K562 (cell line): Measurements from ENCODE around the gene CEP95. TPM values are rescaled to one million over a fixed set of nuclear protein-coding genes. Genes with fewer than 3 reads are reported as not detected.

ENCODE experiments used
- ATAC-seq: fragments of 200-7000 bp; cut with Tn5 transposase; 3 replicates; pipeline ENCODE4 v1.9.1; 2020; ENCODE audit warnings: moderate library complexity
- BruUV-seq: library from RNA; stranded (reverse); fragments of 400-500 nt; replicated peaks from 2 replicates; lab custom pipeline; 2021; lab: Mats Ljungman, UMichigan
- CTCF ChIA-PET: fragments of 300-600 bp; formaldehyde crosslinking; extraction: SDS; loops from one replicate; lab custom pipeline; 2021; ENCODE audit warnings: low intra/inter-chr PET ratio; lab: Yijun Ruan, JAX
- POLR2A ChIA-PET: fragments of 300-600, 350-650 bp; sonication (Branson Sonifier 250); formaldehyde crosslinking; extraction: SDS; loops from one replicate; lab custom pipeline; 2021; ENCODE audit warnings: antibody characterized with exemption, inconsistent platforms; lab: Yijun Ruan, JAX
- DNase-seq, 4 experiments: peaks; one replicate each; pipeline versions ENCODE4 v3.0.0 to v3.0.0-alpha.2; 2011 to 2018; ENCODE audit warnings: low spot score in 3 of 4, mixed read lengths in 3 of 4; ENCODE audit errors: extremely low read depth in 1 of 4
- FAIRE-seq: peaks from 2 replicates; lab custom pipeline; 2011; peaks lifted over from hg19 to GRCh38; lab: Jason Lieb, UNC
- H2AFZ ChIP-seq: 2 replicates; pipeline ENCODE4 v1.6.0; 2011; ENCODE audit warnings: low read depth, low read length, control low read depth, inconsistent platforms
- H3K27ac ChIP-seq: fragments of 200-600 bp; 3 replicates; pipeline ENCODE4 v1.8.0; 2011; ENCODE audit warnings: low read depth, mild to moderate bottlenecking, control low read depth, inconsistent platforms, low read length, moderate library complexity, mixed read lengths; ENCODE audit errors: extremely low read depth
- H3K27me3 ChIP-seq, 2 experiments: fragments of 300-600 bp in 1 of 2; 2 replicates in 1 of 2; 3 replicates in 1 of 2; pipeline versions ENCODE4 v1.6.0 to v1.8.0; 2011; ENCODE audit warnings: inconsistent platforms in 2 of 2, low read length in 2 of 2, mild to moderate bottlenecking in 1 of 2, mixed read lengths in 1 of 2, moderate library complexity in 1 of 2; ENCODE audit not compliant: control insufficient read depth in 2 of 2, insufficient read depth in 2 of 2
- H3K36me3 ChIP-seq: fragments of 300-600 bp; 3 replicates; pipeline ENCODE4 v1.8.0; 2011; ENCODE audit warnings: mild to moderate bottlenecking, low read length, inconsistent platforms; ENCODE audit not compliant: control insufficient read depth, insufficient read depth
- H3K4me1 ChIP-seq, 2 experiments: fragments of 200-600 bp in 1 of 2; replicated peaks in 1 of 2; 2 replicates in 1 of 2; 3 replicates in 1 of 2; pipeline versions ENCODE4 v1.5.1 to v1.8.0; 2011; ENCODE audit warnings: inconsistent platforms in 2 of 2, low read length in 2 of 2, mild to moderate bottlenecking in 1 of 2, mixed read lengths in 1 of 2, moderate library complexity in 1 of 2; ENCODE audit not compliant: control insufficient read depth in 2 of 2, insufficient read depth in 2 of 2
- H3K4me2 ChIP-seq: 2 replicates; pipeline ENCODE4 v1.6.1; 2011; ENCODE audit warnings: low read length, control low read depth, inconsistent platforms, mixed read lengths; ENCODE audit not compliant: insufficient read depth
- H3K4me3 ChIP-seq: fragments of 200-600 bp; sonication (generic), shearing (Covaris generic); 2 replicates; pipeline ENCODE4 v1.5.1; 2016; ENCODE audit warnings: control low read depth, inconsistent platforms
- H3K79me2 ChIP-seq: fragments of 200-600 bp; 3 replicates; pipeline ENCODE4 v1.8.0; 2011; ENCODE audit warnings: low read length, inconsistent platforms; ENCODE audit not compliant: control insufficient read depth, insufficient read depth
- H3K9ac ChIP-seq, 2 experiments: 2 replicates each; pipeline versions ENCODE4 v1.6.0 to v1.6.1; 2011; ENCODE audit warnings: low read depth in 2 of 2, low read length in 2 of 2, control low read depth in 1 of 2, inconsistent platforms in 1 of 2, mild to moderate bottlenecking in 1 of 2, mixed read lengths in 1 of 2; ENCODE audit not compliant: insufficient read depth in 1 of 2
- H3K9me1 ChIP-seq: one replicate; pipeline ENCODE4 v1.6.0; 2011; ENCODE audit warnings: inconsistent platforms, mild to moderate bottlenecking, low read length, moderate library complexity; ENCODE audit not compliant: control insufficient read depth, insufficient read depth
- H3K9me3 ChIP-seq: replicated peaks from 2 replicates; pipeline ENCODE4 v1.5.1; 2011; ENCODE audit warnings: low read depth, low read length, inconsistent platforms; ENCODE audit not compliant: control insufficient read depth, insufficient read depth
- H4K20me1 ChIP-seq: replicated peaks from 2 replicates; pipeline ENCODE4 v1.6.1; 2011; ENCODE audit warnings: low read length, inconsistent platforms, mixed read lengths; ENCODE audit not compliant: control insufficient read depth, insufficient read depth
- ETS2 ChIP-seq: IDR thresholded peaks from 2 replicates; pipeline ENCODE4 v1.6.1; 2016; ENCODE audit warnings: borderline replicate concordance, missing genetic modification characterization, mild to moderate bottlenecking, moderate library complexity, missing compliant biosample characterization; ENCODE audit not compliant: poor library complexity, severe bottlenecking
- FOXP4 ChIP-seq: sonication (generic); formaldehyde crosslinking; IDR thresholded peaks from 2 replicates; pipeline ENCODE4 v1.8.0; 2022; ENCODE audit warnings: mild to moderate bottlenecking, missing genetic modification reagents, borderline replicate concordance
- GABPB1 ChIP-seq: sonication (generic); formaldehyde crosslinking; IDR thresholded peaks from 2 replicates; pipeline ENCODE4 v1.8.0; 2022; ENCODE audit warnings: mild to moderate bottlenecking, missing genetic modification reagents
- KDM1A ChIP-seq, 2 experiments: fragments of 450-650 bp; IDR thresholded peaks; 2 replicates each; pipeline ENCODE4 v1.6.1; 2016; ENCODE audit warnings: mild to moderate bottlenecking in 2 of 2
- LEF1 ChIP-seq: fragments of 450-650 bp; IDR thresholded peaks from 2 replicates; pipeline ENCODE4 v1.6.1; 2016; ENCODE audit warnings: mild to moderate bottlenecking
- NONO ChIP-seq, 2 experiments: fragments of 200-400 bp in 1 of 2; fragments of 450-650 bp in 1 of 2; formaldehyde crosslinking in 1 of 2; IDR thresholded peaks; 2 replicates each; pipeline ENCODE4 v1.6.1; 2017; ENCODE audit warnings: low read depth in 2 of 2, mild to moderate bottlenecking in 2 of 2, moderate library complexity in 2 of 2, low read length in 1 of 2
- RAD21 ChIP-seq, 2 experiments: fragments of 250-450 bp in 1 of 2; fragments of 450-650 bp in 1 of 2; sonication (Bioruptor Pico) in 1 of 2; formaldehyde crosslinking in 1 of 2; IDR thresholded peaks in 1 of 2; conservative IDR thresholded peaks in 1 of 2; 2 replicates each; pipeline versions ENCODE4 v1.4.0 to v1.8.0; 2020 to 2022; ENCODE audit warnings: mild to moderate bottlenecking in 2 of 2, moderate library complexity in 1 of 2
- TEAD4 ChIP-seq, 2 experiments: sonication (generic) in 1 of 2; formaldehyde crosslinking in 1 of 2; IDR thresholded peaks; 2 replicates each; pipeline versions ENCODE4 v1.6.1 to v1.8.0; 2012 to 2022; ENCODE audit warnings: borderline replicate concordance in 1 of 2, inconsistent platforms in 1 of 2, low read length in 1 of 2, mild to moderate bottlenecking in 1 of 2, missing genetic modification reagents in 1 of 2
- ZNF436 ChIP-seq: fragments of 250-450, 450-650 bp; sonication (Bioruptor Pico); formaldehyde crosslinking; IDR thresholded peaks from 2 replicates; pipeline ENCODE4 v1.7.0; 2020; ENCODE audit warnings: mild to moderate bottlenecking
- ZNF445 ChIP-seq: fragments of 250-450 bp; sonication (Bioruptor Pico); IDR thresholded peaks from 2 replicates; pipeline ENCODE4 v1.4.0; 2020; ENCODE audit warnings: low read depth, mild to moderate bottlenecking, moderate library complexity
- ZNF764 ChIP-seq: fragments of 250-450 bp; sonication (Bioruptor Pico); IDR thresholded peaks from 2 replicates; pipeline ENCODE4 v1.4.0; 2020; ENCODE audit warnings: low read depth, mild to moderate bottlenecking, moderate library complexity
- WGBS: fragments of 100-300 bp; shearing (Covaris generic); methylation state at CpG from one replicate; pipeline ENCODE4 v1.1.6; 2016; ENCODE audit warnings: low coverage, mixed read lengths; ENCODE audit not compliant: insufficient coverage; ENCODE audit errors: missing lambda C conversion rate; 5-methylcytosine and 5-hydroxymethylcytosine counted together
- in situ Hi-C: fragments of 300-500 bp; cut with MboI; formaldehyde crosslinking; loops from 4 replicates; pipeline ENCODE4 v1.15.0; 2018; ENCODE audit warnings: inconsistent platforms, mixed read lengths
- intact Hi-C: fragments of 100-400 bp; cut with micrococcal nuclease; formaldehyde crosslinking; loops from 2 replicates; pipeline ENCODE4 v1.14.2; 2022
- polyA plus RNA-seq, 8 experiments: library from polyadenylated mRNA; depleted of rRNA in 4 of 8; stranded (reverse) in 5 of 8; unstranded in 3 of 8; fragments of >200 nt; fragmentation: Nextera tagmentation in 2 of 8; fragmentation: Illumina TruSeq in 1 of 8; extraction: Ambion mirVana in 2 of 8; extraction: Trizol in 1 of 8; gene quantifications; 2 replicates each; pipeline versions ENCODE4 v1.2.1 to v1.2.3, GENCODE V29; 2011 to 2014; ENCODE audit warnings: inconsistent platforms in 1 of 8, missing spikeins in 1 of 8
- total RNA-seq, 7 experiments: library from RNA; depleted of rRNA in 6 of 7; stranded (reverse); fragments of >200 nt in 6 of 7; fragmentation: Illumina TruSeq in 2 of 7; extraction: Trizol in 2 of 7; gene quantifications; 2 replicates each; pipeline versions ENCODE4 v1.2.1 to v1.2.3, GENCODE V29; 2011 to 2021; ENCODE audit warnings: low replicate concordance in 1 of 7
- TF ChIP-seq, protein P1 (sequence below), 3 experiments: IDR thresholded peaks in 2 of 3; conservative IDR thresholded peaks in 1 of 3; 2 replicates each; pipeline ENCODE4 v1.5.1; 2011 to 2012; ENCODE audit warnings: low read length in 3 of 3, mild to moderate bottlenecking in 3 of 3, control low read depth in 2 of 3, improper control_type of control experiment in 1 of 3, inconsistent platforms in 1 of 3, low read depth in 1 of 3, mixed read lengths in 1 of 3, moderate library complexity in 1 of 3; ENCODE audit not compliant: insufficient read depth in 2 of 3

CEP95 gene
- total and polyA plus RNA-seq, 9 of the 15 experiments (the other 6 are each of a cell fraction or from before 2014, with no cell fraction given): 26.7 to 80.7 (median 56.9) TPM

DNA sequence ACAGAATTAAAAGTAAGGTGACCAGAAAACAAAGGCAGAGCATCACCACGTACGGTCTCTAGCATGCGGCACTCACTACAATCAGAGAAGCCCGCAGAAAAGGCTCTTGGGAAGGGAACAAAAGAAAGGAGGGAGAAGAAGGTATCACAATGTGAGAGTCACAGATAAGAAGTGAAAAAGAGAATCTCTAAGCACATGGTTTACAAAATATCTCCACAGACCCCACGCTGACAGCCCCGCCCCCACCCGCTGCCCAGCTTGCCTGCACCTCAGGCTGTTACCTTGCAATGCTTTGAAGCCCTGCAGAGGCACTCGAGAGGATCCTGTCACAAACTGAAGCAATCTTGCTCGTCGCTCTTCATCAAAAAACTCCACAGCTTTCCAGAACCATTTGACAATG, 40.5 kb downstream of the CEP95 start:
- in situ Hi-C loops: no loop called here
- peak; percentile 56 to 76 (median 69) for DNase-seq
- intact Hi-C loops: no loop called here
- BruUV-seq: no TSS peak
- 32% methylated on average over 10 of the region's 10 CpGs for WGBS
- FAIRE-seq: peak; percentile 75
- Histone ChIP-seq H3K36me3 (peaks cover 37% of the 10 kb centered on the region), H3K4me1 (peaks cover 6 to 8% of the 10 kb centered on the region in 2 experiments; a peak in 4 of 5 replicates), H4K20me1 (no peaks in the 10 kb centered on the region), H3K9me3 (no peaks in the 10 kb centered on the region), H2AFZ (no peak overlapping the region), H3K27me3 (no peaks in the 10 kb centered on the region), H3K4me2 (no peak overlapping the region), H3K27ac (no peak overlapping the region), H3K9me1 (no peaks in the 10 kb centered on the region), H3K4me3 (no peak overlapping the region), H3K79me2 (no peaks in the 10 kb centered on the region), H3K9ac (no peak overlapping the region)
- POLR2A ChIA-PET: interaction anchor here (0.5 to 1.7 kb wide), 8 partner anchors 8 to 105 kb away, joined by 3 to 8 read pairs (median 3); no protein-coding TSS in a partner anchor
- peak; percentile 97 for ATAC-seq
- CTCF ChIA-PET: interaction anchor here (0.6 kb wide), 1 partner anchor 11 kb away, joined by 3 read pairs; no protein-coding TSS in a partner anchor
- TF ChIP-seq FOXP4 (CRISPR knock-in tag) (no peak), GABPB1 (CRISPR knock-in tag) (no peak), KDM1A (IDR thresholded peaks at IDR 0.05) (peak in 1 of 2 experiments; percentile 34; a peak in 1 of 4 replicates), ZNF445 (CRISPR knock-in tag) (no peak), TEAD4 (IDR thresholded peaks at IDR 0.05; ENCODE audit: low read length) (peak; percentile 60; the same call in 1 of the 2 replicates), TEAD4 (CRISPR knock-in tag; IDR thresholded peaks at IDR 0.05; ENCODE audit: borderline replicate concordance) (no peak), LEF1 (no peak), ZNF764 (CRISPR knock-in tag) (no peak), NONO (IDR thresholded peaks at IDR 0.05; ENCODE audit: low read depth in 2 of 2, low read length in 1 of 2) (no peak), ETS2 (tag) (no peak), ZNF436 (CRISPR knock-in tag) (no peak), RAD21 (CRISPR knock-in tag; conservative IDR thresholded peaks at IDR 0.05 in 1 of 2, IDR thresholded peaks at IDR 0.05 in 1 of 2) (0 out of 4 replicates have a peak, but pooled peaks of 1 of the 2 experiments have one; percentile 16)
- TF ChIP-seq, protein P1, sequence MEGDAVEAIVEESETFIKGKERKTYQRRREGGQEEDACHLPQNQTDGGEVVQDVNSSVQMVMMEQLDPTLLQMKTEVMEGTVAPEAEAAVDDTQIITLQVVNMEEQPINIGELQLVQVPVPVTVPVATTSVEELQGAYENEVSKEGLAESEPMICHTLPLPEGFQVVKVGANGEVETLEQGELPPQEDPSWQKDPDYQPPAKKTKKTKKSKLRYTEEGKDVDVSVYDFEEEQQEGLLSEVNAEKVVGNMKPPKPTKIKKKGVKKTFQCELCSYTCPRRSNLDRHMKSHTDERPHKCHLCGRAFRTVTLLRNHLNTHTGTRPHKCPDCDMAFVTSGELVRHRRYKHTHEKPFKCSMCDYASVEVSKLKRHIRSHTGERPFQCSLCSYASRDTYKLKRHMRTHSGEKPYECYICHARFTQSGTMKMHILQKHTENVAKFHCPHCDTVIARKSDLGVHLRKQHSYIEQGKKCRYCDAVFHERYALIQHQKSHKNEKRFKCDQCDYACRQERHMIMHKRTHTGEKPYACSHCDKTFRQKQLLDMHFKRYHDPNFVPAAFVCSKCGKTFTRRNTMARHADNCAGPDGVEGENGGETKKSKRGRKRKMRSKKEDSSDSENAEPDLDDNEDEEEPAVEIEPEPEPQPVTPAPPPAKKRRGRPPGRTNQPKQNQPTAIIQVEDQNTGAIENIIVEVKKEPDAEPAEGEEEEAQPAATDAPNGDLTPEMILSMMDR (IDR thresholded peaks at IDR 0.05 in 2 of 3, conservative IDR thresholded peaks at IDR 0.05 in 1 of 3; ENCODE audit: insufficient read depth in 2 of 3, low read depth in 1 of 3, low read length in 3 of 3): peak; percentile 33 to 53 (median 33); a peak in 5 of 6 replicates
